NT2/D1 (cell line): ENCODE measurements around the gene ZNF77.
"Not testable (repeated sequence)": the region's sequence is repeated elsewhere in the genome, so short reads cannot be mapped to it uniquely, and the experiment has no call there.

Experiments
- DNase-seq: peaks from one replicate; pipeline ENCODE4 v3.0.0-alpha.2; 2011; ENCODE audit warnings: low read depth, low spot score
- H3K27me3 ChIP-seq: 2 replicates; pipeline ENCODE4 v1.6.0; 2011; ENCODE audit warnings: mild to moderate bottlenecking; ENCODE audit not compliant: insufficient read length, insufficient read depth
- H3K36me3 ChIP-seq: 2 replicates; pipeline ENCODE4 v1.6.1; 2011; ENCODE audit warnings: mild to moderate bottlenecking, low read length, mixed read lengths; ENCODE audit not compliant: insufficient read depth, insufficient read length
- H3K4me1 ChIP-seq: 2 replicates; pipeline ENCODE4 v1.5.1; 2011; ENCODE audit not compliant: insufficient read depth, insufficient read length
- H3K4me3 ChIP-seq: 2 replicates; pipeline ENCODE4 v1.5.1; 2011; ENCODE audit warnings: low read depth; ENCODE audit not compliant: insufficient read length
- H3K9ac ChIP-seq: 2 replicates; pipeline ENCODE4 v1.6.0; 2011; ENCODE audit warnings: low read depth; ENCODE audit not compliant: insufficient read length
- H3K9me3 ChIP-seq: 2 replicates; pipeline ENCODE4 v1.5.1; 2011; ENCODE audit warnings: mild to moderate bottlenecking, low read length; ENCODE audit not compliant: insufficient read depth
- SUZ12 ChIP-seq: IDR thresholded peaks from 2 replicates; pipeline ENCODE4 v1.6.1; 2011; ENCODE audit not compliant: insufficient read length, insufficient read depth; ENCODE audit errors: extremely low read depth
- YY1 ChIP-seq: IDR thresholded peaks from 2 replicates; pipeline ENCODE4 v1.6.1; 2011; ENCODE audit not compliant: insufficient read length, insufficient read depth
- ZNF274 ChIP-seq: IDR thresholded peaks from 2 replicates; pipeline ENCODE4 v1.6.1; 2011; ENCODE audit warnings: mild to moderate bottlenecking, low read depth, low read length

Gene ZNF77

DNA sequence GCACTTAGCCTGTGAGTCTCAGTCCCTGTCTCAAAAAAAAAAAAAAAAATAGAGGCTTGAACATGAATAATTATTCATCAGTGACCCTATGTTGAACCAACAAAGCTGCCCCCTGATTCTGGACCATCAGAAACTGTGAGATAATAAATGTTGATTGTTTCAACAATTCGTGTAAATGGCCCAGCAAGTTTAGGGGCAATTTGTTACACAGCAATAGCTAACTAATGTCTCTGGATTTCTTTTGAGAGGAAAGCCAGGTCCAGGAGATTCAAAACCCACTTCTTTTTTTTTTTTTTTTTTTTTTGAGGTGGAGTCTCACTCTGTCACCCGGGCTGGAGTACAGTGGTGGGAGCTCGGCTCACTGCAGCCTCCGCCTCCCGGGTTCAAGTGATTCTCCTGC, 20.1 kb upstream of the ZNF77 start:
- no peaks in the 10 kb centered on the region for H3K27me3 ChIP-seq
- H3K4me1 ChIP-seq: no peaks in the 10 kb centered on the region
- H3K4me3 ChIP-seq: no peak overlapping the region
- no peaks in the 10 kb centered on the region for H3K36me3 ChIP-seq
- no peak for DNase-seq
- TF ChIP-seq ZNF274: no peak
- TF ChIP-seq SUZ12: no peak
- no peak for TF ChIP-seq YY1
- H3K9ac ChIP-seq: no peak overlapping the region
- H3K9me3 ChIP-seq: no peaks in the 10 kb centered on the region

DNA sequence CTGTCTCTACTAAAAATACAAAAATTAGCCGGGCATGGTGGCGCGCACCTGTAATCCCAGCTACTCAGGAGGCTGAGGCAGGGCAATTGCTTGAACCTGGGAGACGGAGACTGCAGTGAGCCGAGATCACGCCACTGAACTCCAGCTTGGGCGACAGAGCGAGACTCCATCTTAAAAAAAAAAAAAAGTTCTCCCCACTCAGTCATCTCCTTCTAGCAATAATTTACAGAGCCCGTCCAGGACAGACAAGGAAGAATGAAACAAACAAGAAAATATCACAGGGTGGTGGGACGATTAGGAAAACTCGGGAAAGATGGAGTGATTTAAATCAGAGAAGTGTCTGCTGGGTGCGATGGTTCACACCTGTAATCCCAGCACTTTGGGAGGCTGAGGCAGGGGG, 18.9 kb upstream of the ZNF77 start:
- H3K4me3 ChIP-seq, H3K27me3 ChIP-seq, H3K9me3 ChIP-seq, H3K36me3 ChIP-seq, H3K4me1 ChIP-seq, H3K9ac ChIP-seq, DNase-seq: not testable (repeated sequence)

DNA sequence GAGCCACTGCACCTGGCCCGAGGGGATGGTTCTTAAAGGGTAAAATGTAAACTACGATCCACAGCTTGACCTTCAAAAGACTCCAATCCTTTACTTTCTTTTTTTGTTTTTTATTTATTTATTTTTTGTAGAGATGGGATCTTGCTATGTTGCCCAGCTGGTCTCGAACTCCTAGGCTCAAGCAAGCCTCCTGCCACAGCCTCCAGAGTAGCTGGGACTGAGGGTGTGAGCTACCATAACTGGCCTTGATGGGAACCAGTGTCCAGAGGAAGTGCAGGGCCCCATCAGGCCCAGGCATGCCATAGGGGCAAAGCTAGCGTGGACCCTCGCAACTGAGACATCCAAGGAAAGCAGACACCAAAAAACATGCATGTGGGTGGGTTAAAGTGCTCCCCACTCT, 18.4 kb upstream of the ZNF77 start:
- Histone ChIP-seq H3K4me1 (no peaks in the 10 kb centered on the region), H3K4me3 (no peak overlapping the region), H3K36me3 (no peaks in the 10 kb centered on the region), H3K9me3 (no peaks in the 10 kb centered on the region), H3K27me3 (no peaks in the 10 kb centered on the region), H3K9ac (no peak overlapping the region)
- no peak for DNase-seq
- no peak for TF ChIP-seq ZNF274
- TF ChIP-seq SUZ12: no peak
- no peak for TF ChIP-seq YY1

DNA sequence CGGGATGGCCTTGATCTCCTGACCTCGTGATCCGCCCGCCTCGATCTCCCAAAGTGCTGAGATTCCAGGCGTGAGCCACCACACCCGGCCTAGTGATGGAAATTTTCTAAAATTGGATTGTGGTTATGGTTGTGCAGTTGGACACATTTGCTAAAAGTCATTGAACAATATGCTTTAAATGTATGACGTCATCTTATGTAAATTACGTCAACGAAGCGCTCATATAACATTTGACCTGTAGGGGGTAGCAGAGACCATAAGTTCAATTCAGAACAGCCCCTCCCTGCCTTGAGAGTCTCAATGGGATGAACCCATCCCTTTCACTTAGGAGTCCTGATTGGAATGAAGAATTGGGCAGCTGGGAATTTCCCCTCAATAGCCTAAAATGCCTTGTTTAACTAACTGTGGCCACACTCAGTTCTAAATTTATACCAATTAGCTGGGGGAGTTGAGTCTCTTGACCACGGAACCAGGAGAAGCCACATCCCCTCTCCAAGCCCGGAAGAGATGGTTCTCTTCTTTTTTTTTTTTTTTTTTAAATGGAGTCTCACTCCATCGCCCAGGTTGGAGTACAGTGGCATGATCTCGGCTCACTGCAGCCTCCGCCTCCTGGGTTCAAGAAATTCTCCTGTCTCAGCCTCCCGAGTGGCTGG, 17.4 kb upstream of the ZNF77 start:
- TF ChIP-seq YY1 (no peak), SUZ12 (no peak), ZNF274 (no peak)
- no peak overlapping the region for H3K4me3 ChIP-seq
- H3K9me3 ChIP-seq: no peaks in the 10 kb centered on the region
- H3K4me1 ChIP-seq: no peaks in the 10 kb centered on the region
- H3K27me3 ChIP-seq: no peaks in the 10 kb centered on the region
- no peak for DNase-seq
- H3K36me3 ChIP-seq: no peaks in the 10 kb centered on the region
- H3K9ac ChIP-seq: no peak overlapping the region

DNA sequence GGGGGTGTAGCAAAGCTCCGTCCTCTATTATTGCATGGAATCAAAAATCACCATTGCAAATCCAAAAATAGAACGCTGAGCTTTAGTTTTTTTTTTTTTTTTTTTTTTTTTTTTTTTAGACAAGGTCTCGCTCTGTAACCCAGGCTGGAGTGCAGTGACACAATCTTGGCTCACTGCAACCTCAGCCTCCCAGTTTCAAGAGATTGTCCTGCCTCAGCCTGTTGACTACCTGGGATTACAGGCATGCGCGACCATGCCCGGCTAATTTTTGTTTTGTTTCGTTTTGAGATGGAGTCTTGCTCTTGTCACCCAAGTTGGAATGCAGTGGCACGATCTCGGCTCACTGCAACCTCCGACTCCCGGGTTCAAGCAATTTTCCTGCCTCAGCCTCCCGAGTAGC, 15.3 kb upstream of the ZNF77 start:
- DNase-seq: no peak
- Histone ChIP-seq H3K36me3 (no peaks in the 10 kb centered on the region), H3K27me3 (no peaks in the 10 kb centered on the region), H3K9ac (no peak overlapping the region), H3K4me3 (no peak overlapping the region), H3K9me3 (no peaks in the 10 kb centered on the region), H3K4me1 (no peaks in the 10 kb centered on the region)
- TF ChIP-seq SUZ12 (no peak), ZNF274 (no peak), YY1 (no peak)

DNA sequence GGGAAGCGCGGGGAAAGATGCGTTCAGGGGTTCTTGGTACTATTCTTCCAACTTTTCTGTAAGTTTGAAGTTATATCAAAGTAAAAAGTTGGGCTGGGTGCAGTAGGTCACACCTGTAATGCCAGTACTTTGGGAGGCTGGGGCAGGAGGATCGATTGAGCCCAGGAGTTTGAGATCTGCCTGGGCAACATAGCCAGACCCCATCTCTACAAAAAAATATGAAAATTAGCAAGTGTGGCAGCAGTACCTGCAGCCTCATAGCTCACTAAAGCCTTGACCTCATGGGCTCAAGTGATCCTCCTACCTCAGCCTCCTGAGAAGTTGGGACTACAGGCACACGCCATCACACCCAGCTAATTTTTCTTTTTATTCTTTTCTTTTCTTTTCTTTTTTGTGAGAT, 12.4 kb upstream of the ZNF77 start:
- H3K9ac ChIP-seq: no peak overlapping the region
- no peaks in the 10 kb centered on the region for H3K36me3 ChIP-seq
- H3K4me1 ChIP-seq: no peaks in the 10 kb centered on the region
- TF ChIP-seq ZNF274: no peak
- no peak for TF ChIP-seq SUZ12
- TF ChIP-seq YY1: no peak
- H3K9me3 ChIP-seq: no peaks in the 10 kb centered on the region
- H3K4me3 ChIP-seq: no peak overlapping the region
- no peaks in the 10 kb centered on the region for H3K27me3 ChIP-seq
- no peak for DNase-seq

DNA sequence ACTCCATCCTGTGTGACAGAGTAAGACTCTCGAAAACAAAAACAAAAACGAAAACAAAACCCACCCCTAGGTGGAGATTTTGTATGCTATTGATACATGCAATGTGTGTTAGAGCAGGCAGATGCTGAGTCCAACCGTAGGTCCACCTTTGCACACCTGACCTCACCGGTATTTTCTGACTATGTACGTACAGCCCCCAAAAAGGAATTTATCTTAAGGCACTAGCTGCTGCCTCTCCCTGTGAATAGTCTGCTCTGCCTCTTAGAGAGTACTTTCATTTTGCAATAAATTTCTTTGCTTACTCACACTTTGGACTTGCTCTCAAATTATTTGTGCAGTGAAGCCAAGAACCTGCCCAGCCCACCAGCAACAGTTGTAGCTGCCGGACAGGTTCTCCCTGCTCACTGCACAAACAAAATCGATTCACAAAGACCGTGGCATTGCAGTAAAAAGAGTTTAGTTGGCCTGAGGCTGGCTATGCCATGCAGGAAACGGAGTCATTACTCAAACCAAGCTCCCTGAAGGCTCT, 8.2 kb upstream of the ZNF77 start:
- Histone ChIP-seq H3K9ac (no peak overlapping the region), H3K9me3 (no peaks in the 10 kb centered on the region), H3K4me3 (no peak overlapping the region), H3K27me3 (no peaks in the 10 kb centered on the region), H3K4me1 (peaks cover 3% of the 10 kb centered on the region), H3K36me3 (peaks cover 3% of the 10 kb centered on the region)
- DNase-seq: no peak
- TF ChIP-seq YY1: no peak
- TF ChIP-seq SUZ12: no peak
- TF ChIP-seq ZNF274: no peak
